Stimulated activated CD8-positive, alpha-beta memory T cell treated with anti-CD3 and anti-CD28 coated beads, Interleukin-15, amount 100 ng/mL, for 24 hours (primary cell): Measurements from ENCODE around the gene KDM3B.
"Not testable (repeated sequence)": the region's sequence is repeated elsewhere in the genome, so short reads cannot be mapped to it uniquely, and the experiment has no call there.

ENCODE experiments used
- DNase-seq: peaks from one replicate; pipeline ENCODE4 v3.0.0-alpha.2; 2020; ENCODE audit warnings: low read depth

Gene KDM3B

DNA sequence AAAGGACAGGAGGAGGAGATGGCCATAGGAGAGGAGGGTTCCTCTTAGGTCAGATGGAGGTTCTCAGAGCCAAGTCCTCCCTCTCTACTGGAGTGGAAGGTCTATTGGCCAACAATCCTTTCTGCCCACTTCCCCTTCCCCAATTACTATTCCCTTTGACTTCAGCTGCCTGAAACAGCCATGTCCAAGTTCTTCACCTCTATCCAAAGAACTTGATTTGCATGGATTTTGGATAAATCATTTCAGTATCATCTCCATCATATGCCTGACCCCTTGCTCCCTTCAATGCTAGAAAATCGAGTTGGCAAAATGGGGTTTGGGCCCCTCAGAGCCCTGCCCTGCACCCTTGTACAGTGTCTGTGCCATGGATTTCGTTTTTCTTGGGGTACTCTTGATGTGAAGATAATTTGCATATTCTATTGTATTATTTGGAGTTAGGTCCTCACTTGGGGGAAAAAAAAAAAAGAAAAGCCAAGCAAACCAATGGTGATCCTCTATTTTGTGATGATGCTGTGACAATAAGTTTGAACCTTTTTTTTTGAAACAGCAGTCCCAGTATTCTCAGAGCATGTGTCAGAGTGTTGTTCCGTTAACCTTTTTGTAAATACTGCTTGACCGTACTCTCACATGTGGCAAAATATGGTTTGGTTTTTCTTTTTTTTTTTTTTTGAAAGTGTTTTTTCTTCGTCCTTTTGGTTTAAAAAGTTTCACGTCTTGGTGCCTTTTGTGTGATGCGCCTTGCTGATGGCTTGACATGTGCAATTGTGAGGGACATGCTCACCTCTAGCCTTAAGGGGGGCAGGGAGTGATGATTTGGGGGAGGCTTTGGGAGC lies 115.9 kb downstream of the KDM3B start:
- no peak for DNase-seq

DNA sequence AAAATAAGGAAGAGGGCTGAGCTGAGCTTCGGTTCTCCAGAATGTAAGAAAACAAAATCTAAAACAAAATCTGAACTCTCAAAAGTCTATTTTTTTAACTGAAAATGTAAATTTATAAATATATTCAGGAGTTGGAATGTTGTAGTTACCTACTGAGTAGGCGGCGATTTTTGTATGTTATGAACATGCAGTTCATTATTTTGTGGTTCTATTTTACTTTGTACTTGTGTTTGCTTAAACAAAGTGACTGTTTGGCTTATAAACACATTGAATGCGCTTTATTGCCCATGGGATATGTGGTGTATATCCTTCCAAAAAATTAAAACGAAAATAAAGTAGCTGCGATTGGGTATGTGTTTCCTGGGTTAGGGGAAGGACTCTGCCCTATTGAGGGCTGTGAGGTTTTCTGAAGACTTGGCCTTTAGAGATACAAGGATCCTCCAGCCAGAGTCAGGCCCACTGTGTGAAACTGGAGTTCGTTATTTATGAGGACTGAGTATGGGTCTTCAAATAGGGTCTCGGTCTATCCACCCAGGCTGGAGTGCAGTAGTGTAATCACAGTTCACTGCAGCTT lies 116.6 kb downstream of the KDM3B start:
- no peak for DNase-seq

DNA sequence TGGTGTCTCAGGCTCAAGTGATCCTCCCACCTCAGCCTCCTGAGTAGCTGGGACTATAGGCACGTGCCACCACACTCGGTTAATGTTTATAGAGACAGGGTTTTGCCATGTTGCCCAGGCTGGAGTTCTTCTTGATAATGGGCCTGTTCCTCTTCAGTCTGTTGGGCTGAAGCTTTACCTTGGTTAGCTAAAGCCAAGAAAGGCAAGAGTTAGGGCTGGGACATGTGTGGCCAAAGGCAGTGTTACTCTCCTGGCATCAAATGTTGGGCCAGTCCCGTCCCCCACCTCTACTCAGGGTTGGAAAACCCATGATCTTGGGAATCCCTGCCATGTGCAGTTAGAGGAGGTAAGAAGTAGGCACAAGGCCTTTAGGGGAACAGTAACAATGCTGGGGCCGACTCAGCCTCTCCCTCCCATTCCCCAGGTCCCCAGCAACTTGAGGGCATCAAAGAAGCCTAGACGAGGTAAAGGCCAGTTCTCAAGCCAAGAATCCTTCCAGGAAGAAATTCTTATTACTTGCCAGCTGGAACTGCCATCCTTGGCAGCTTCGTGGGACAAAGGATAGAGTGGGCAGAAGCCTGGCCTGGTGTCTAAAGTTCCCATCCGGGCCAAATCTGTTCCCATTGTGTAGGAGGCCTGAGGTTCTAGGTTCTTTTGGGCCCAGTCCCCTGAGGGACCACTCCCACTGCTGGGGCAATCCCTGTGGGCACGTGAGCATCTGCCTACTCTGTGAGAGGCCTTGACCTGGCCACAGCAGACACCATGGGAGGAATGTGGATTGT lies 117.2 kb downstream of the KDM3B start:
- DNase-seq = no peak

- no peak for DNase-seq
These were observed 118.0 kb downstream of the KDM3B start for GRCh38 chr5:138470322-138471051.

GRCh38 chr5:138471052-138471361 lies 118.5 kb downstream of the KDM3B start:
- DNase-seq = no peak

GRCh38 chr5:138472353-138472752 lies 119.9 kb downstream of the KDM3B start:
- DNase-seq = no peak

DNA sequence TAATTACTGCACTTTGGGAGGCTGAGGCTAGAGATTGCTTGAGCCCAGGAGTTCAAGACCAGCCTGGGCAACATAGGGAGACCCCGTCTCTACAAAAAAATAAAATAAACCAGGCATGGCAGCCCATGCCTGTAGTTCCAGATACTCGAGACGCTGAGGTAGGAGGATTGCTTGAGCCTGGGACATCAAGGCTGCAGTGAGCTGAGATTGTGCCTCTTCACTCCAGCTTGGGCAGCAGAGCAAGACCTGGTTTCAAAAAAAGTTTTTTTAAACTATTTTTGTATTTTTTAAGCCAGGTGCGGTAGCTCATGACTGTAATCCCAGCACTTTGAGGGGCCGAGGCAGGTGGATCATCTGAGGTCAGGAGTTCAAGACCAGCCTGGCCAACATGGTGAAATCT lies 120.7 kb downstream of the KDM3B start:
- not testable (repeated sequence) for DNase-seq

GRCh38 chr5:138476918-138477317 lies 124.4 kb downstream of the KDM3B start:
- no peak for DNase-seq

DNA sequence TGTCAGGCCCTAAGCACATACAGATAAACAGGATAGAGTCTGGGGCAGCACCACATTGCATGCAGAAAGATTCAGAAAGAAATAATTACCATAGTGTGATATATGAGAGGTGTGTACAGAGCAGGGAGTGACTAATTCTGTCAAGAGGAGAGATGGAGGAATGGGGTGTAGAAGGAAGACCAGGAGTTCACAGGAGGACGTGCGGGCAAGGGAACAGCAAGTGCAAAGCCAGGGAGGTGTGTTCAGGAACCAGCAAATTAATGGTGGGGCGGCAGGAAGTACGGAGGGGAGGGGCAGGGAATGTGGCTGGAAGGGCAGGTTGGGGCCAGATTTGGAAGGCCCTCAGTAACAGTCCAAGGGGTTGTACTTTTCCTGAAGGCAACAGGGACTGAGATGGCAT lies 130.2 kb downstream of the KDM3B start:
- DNase-seq = no peak
